GM19324 (cell line): ENCODE measurements around the gene CACNA1A.
"Not testable (repeated sequence)": the region's sequence is repeated elsewhere in the genome, so short reads cannot be mapped to it uniquely, and the experiment has no call there.

Experiments used
- ATAC-seq: cut with Tn5 transposase; IDR thresholded peaks from one replicate; pipeline ENCODE4 v1.9.1; 2021; ENCODE audit warnings: mild to moderate bottlenecking, moderate library complexity; ENCODE audit not compliant: unreplicated experiment, low FRiP score

The CACNA1A gene

GRCh38 chr19:13373599-13373998 lies 132.7 kb downstream of the CACNA1A start:
- no peak for ATAC-seq

GRCh38 chr19:13370948-13371347 lies 135.3 kb downstream of the CACNA1A start:
- ATAC-seq = no peak

- no peak for ATAC-seq
Measured at GRCh38 chr19:13366529-13367143, 139.6 kb downstream of the CACNA1A start.

- ATAC-seq = no peak
Measured at GRCh38 chr19:13363954-13364353, 142.3 kb downstream of the CACNA1A start.

- ATAC-seq = no peak
Measured at GRCh38 chr19:13363245-13363644, 143.0 kb downstream of the CACNA1A start.

- ATAC-seq = no peak
Measured at GRCh38 chr19:13362668-13363067, 143.6 kb downstream of the CACNA1A start.

- ATAC-seq = not testable (repeated sequence)
Measured at GRCh38 chr19:13361726-13362125, 144.6 kb downstream of the CACNA1A start.

GRCh38 chr19:13356686-13357280 lies 149.5 kb downstream of the CACNA1A start:
- no peak for ATAC-seq

GRCh38 chr19:13356185-13356584 lies 150.1 kb downstream of the CACNA1A start:
- ATAC-seq = no peak

GRCh38 chr19:13355356-13355755 lies 150.9 kb downstream of the CACNA1A start:
- ATAC-seq = no peak

GRCh38 chr19:13353625-13354024 lies 152.7 kb downstream of the CACNA1A start:
- no peak for ATAC-seq

- ATAC-seq = no peak
Measured at GRCh38 chr19:13350759-13351158, 155.5 kb downstream of the CACNA1A start.

GRCh38 chr19:13350072-13350471 lies 156.2 kb downstream of the CACNA1A start:
- ATAC-seq = no peak

- ATAC-seq = no peak
Measured at GRCh38 chr19:13347367-13347766, 158.9 kb downstream of the CACNA1A start.

- no peak for ATAC-seq
Measured at GRCh38 chr19:13343514-13343913, 162.8 kb downstream of the CACNA1A start.

- ATAC-seq = no peak
Measured at GRCh38 chr19:13342672-13343071, 163.6 kb downstream of the CACNA1A start.

GRCh38 chr19:13339869-13340268 lies 166.4 kb downstream of the CACNA1A start:
- no peak for ATAC-seq

- ATAC-seq = no peak
Measured at GRCh38 chr19:13337181-13337580, 169.1 kb downstream of the CACNA1A start.

GRCh38 chr19:13334801-13335481 lies 171.3 kb downstream of the CACNA1A start:
- ATAC-seq = no peak

- ATAC-seq = no peak
Measured at GRCh38 chr19:13330285-13330684, 176.0 kb downstream of the CACNA1A start.

GRCh38 chr19:13329766-13330165 lies 176.5 kb downstream of the CACNA1A start:
- ATAC-seq = no peak

- no peak for ATAC-seq
Measured at GRCh38 chr19:13328241-13328640, 178.0 kb downstream of the CACNA1A start.
